DMS153 (cell line): ENCODE results near the gene LAMTOR4.
"Not testable (repeated sequence)": the region's sequence is repeated elsewhere in the genome, so short reads cannot be mapped to it uniquely, and the experiment has no call there.

ENCODE experiments used
- DNase-seq: peaks from one replicate; lab custom pipeline; 2025; lab: John Stamatoyannopoulos, UW

The LAMTOR4 gene

GRCh38 chr7:100122568-100122967, 26.1 kb upstream of the LAMTOR4 start:
- DNase-seq, result no peak

GRCh38 chr7:100124301-100125230, 24.2 kb upstream of the LAMTOR4 start:
- no peak for DNase-seq

- no peak for DNase-seq
Measured at GRCh38 chr7:100126239-100126930, 22.3 kb upstream of the LAMTOR4 start.

- peak; percentile 78 for DNase-seq
Measured at GRCh38 chr7:100126931-100127865, 21.5 kb upstream of the LAMTOR4 start, which contains the start of gene MBLAC1. TSS of gene MBLAC1 (plus strand) at chr7:100126967. CDS start at chr7:100127396, 429 bp downstream.

- no peak for DNase-seq
Measured at GRCh38 chr7:100127866-100128636, 20.7 kb upstream of the LAMTOR4 start.

- DNase-seq, result no peak
Measured at GRCh38 chr7:100128637-100128963, 20.1 kb upstream of the LAMTOR4 start.

GRCh38 chr7:100130220-100130607, 18.5 kb upstream of the LAMTOR4 start:
- not testable (repeated sequence) for DNase-seq

GRCh38 chr7:100130608-100131453, 17.9 kb upstream of the LAMTOR4 start:
- DNase-seq, result peak; percentile 56

- no peak for DNase-seq
Measured at GRCh38 chr7:100132126-100132525, 16.6 kb upstream of the LAMTOR4 start.

GRCh38 chr7:100132697-100133151, 16.0 kb upstream of the LAMTOR4 start:
- peak; percentile 27 for DNase-seq

DNA sequence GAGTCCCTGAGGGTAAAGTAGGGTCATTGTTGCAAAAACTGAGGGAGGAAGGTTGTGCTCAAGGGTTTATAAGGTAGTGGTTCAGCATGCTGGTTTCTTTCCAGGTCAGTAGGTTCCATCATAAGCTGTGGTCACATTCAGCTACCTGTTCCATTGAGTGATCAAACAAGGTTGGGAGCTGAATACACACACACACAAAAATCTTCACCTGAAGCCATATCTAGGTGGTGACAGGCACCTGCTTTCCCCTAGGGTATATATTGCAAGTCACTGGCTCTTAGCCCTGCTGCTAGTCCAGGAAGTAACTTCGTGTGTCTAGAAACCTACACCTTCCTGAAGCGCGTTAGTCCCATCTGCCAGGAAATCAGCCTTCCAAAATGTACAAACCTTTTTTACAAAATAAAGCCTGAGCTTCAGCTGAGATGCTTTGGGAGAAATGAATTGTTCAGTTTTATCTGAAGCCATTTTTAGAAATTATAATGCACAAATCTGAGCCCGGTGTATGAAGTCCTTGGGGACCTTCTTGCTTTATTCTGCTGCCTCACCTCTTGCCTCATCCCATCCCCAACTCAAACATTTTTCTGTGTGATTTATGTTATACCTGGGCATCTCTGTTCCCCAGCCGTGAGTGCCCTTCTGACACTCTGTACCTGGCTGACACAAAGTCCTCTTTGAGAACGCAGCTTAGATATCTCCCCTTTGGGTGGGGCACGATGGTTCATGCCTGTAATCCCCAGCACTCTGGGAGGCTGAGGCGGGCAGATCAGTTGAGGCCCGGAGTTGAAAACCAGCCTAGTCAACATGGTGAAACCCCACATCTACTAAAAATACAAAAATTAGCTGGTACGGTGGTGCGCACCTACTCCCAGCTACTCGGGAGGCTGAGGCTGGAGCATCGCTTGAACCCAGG, 10.6 kb upstream of the LAMTOR4 start:
- peak; percentile 72 for DNase-seq

DNA sequence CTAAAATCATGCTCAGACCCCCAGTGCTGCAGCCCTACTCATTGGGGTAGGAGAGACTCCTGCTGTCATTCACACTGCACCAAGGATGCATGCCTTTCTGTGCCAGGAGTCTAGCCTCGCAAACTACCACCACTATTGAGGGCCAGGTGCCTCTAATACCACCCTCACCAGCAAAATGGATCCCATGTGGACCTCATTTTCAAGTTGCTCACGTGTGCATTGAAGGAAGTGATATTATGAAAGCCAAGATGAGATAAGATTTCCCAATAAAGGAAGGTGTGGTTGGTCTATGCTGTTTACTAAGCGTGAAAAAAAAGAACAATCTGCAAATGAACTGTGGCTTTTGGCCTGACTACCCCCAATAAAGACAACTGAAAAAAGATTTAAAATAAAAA, 7.2 kb upstream of the LAMTOR4 start:
- DNase-seq, result no peak

DNA sequence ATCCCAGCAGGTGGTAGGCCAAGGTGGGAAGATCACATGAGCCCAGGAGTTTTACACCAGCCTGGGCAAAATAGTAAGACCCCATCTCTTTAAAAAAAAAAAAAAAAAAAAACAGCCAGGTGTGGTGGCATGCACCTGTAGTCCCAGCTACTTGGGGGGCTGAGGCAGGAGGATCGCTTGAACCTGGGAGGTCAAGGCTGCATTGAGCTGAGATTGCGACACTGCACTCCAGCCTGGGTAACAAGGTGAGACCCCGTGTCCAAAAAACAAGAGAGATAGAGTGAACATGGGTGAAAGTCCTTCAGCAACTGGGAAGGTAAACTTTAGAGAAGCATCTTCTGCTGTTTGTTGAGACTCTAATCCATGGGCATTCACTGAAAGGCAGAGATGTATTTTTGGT, 6.3 kb upstream of the LAMTOR4 start:
- DNase-seq, result no peak

DNA sequence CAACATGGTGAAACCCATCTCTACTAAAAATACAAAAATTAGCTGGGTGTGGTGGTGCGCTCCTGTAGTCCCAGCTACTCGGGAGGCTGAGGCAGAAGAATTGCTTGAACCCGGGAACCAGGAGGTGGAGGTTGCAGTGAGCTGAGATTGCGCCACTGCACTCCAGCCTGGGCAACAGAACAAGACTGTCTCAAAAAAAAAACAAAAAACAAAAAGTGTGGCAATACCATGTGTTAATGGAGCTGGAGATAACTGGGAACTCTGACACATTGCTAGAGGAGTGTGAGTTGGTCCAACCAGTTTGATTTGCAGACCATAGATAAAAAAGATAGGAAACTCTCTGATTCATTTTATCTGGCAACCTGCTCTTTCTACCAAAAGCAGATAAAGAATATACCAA, 2.4 kb upstream of the LAMTOR4 start:
- DNase-seq, result not testable (repeated sequence)

GRCh38 chr7:100147278-100147677, 1.4 kb upstream of the LAMTOR4 start:
- no peak for DNase-seq

GRCh38 chr7:100148225-100148558, 526 bp upstream of the LAMTOR4 start:
- no peak for DNase-seq

DNA sequence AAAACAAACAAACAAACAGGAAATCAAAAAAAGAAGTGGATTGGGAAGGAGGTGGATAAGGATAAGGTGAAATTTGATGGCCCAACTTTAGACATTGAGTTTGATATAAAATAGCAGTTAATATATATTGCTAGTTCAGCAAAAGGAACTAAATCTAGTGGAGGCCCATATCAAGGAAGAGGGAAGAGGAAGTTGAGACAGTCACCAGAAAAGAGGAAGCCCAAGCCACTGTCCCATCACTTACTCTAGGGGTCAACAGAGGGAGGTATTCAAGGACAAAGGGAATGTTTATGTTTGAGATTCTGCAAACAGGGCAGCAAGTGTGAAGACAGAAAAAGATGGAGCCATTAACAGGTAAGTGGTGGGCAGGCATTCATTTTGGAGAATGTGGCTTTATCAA, 3.7 kb downstream of the LAMTOR4 start:
- no peak for DNase-seq

DNA sequence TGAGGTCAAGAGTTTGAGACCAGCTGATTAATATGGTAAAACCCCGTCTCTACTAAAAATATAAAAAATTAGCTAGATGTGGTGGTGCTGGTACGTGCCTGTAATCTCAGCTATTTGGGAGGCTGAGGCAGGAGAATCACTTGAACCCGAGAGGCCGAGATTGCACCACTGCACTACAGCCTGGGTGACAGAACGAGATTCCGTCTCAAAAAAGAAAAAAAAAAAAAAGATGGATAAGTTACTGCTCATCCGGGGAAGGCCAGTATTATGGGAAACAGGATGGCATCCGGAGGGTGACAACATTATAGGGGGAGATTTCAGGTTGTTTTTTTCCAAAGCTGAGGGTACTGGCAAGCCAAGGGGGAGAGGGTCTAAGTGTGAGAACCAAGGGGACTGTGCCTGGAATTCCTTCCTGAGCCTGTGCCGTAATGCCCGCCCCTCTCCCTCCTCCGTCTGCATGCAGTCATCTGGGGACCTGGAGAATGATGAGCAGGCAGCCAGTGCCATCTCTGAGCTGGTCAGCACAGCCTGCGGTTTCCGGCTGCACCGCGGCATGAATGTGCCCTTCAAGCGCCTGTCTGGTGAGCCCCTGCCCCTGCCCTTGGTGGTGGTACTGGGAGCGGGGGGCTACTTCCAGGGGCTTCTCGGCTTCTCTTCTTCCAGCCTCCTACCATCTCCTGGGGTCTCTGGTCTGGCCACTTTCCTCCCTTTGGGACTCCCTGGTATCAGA, 4.4 kb downstream of the LAMTOR4 start:
- DNase-seq, result no peak
